Measurements from ENCODE around the gene SCRG1.
A peak's percentile ranks its signal among the peaks of the same experiment; 100 is the strongest.

Gene SCRG1

DNA sequence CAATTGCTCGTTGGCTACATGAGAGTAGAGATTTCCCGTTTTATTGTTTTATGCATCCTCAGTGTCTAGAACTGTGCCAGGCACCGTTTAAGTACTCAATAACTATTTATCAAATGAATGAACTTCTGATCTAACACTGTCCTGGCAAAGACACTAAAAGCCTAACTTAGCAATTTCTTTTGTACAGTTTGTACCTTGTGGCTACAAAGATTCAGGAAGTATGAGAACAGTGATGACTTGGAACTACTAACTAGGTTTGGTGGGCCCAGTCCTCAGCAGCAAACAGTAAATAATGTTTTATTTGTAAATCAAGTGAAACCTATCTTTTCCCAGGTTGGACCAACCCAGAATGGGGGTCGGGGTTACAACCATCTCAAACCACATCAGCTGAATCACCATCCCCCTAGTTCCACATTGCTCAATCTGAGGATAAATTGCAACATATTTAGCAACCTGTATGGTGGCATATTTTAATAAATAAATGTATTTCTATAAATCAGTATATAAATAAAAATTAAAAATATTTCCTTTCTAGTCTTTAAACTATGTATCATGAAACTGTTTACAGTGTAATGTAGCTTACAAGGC is 12.3 kb upstream of the SCRG1 start:
- no peak for DNase-seq (ENCODE audit: low read depth in 2 of 2)

DNA sequence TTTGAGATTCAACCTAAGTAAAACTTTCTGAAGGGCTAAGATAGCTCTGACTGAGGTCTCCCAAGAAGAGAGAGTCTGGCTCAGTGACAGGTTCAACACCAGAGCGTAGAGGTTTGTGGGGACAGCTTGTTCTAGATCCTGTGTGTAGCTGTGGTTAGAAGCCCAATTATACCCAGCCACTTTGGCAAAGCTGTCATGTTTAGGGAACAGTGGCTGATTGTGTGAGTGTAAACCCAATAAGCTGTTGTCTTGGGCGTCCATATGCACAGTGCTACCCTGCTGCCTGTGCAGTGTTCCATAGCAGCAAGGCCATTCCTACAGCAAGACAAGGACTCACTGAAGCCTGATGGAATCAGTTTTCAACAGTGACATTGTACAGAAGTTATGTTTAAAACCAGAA is 11.2 kb upstream of the SCRG1 start:
- DNase-seq (ENCODE audit: low read depth in 2 of 2), result no peak

- DNase-seq (ENCODE audit: low read depth in 2 of 2), result no peak
Measured at GRCh38 chr4:173405840-173406606, 7.1 kb upstream of the SCRG1 start.

- no peak for DNase-seq (ENCODE audit: low read depth in 2 of 2)
Measured at GRCh38 chr4:173404296-173404865, 5.5 kb upstream of the SCRG1 start.

DNA sequence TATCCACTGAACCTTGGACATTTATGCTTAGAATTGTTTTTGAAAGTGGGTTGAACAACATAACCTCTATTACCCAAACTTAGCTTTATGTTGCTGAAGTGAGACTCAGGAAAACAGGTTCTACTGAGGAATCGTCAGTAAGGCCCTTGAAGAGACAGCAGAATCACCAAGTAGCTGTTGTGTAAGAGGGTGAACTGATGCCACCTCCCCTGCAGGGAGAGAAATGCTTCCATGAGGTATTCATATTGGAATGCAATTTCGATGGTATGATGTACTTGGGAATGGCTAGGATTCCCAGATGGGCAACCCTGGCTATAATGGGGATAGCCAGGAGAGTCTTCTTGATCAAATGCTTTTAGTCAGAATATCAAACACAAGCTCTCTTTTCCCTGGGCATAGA is 4.1 kb upstream of the SCRG1 start:
- no peak for DNase-seq (ENCODE audit: low read depth in 2 of 2)

GRCh38 chr4:173401063-173401462 is 2.1 kb upstream of the SCRG1 start:
- no peak for DNase-seq (ENCODE audit: low read depth in 2 of 2)

DNA sequence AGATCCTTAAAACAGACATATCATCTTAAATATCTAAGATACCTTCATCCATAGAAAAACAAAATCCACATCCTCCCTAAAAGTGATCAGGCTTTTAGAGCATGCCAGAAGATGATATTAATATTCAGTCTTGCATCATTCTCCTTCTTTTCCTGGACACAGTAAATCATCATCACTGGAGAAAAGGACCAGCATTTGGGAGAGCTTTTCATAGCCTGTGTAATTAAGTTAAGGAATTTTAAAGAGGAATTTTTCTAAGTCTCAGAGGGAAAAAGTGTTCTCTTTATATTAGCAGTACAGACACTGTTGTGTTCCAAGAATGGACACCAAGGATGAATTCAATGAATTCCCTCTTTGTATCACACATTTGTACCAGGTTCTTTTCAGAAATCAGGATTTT is 696 bp downstream of the SCRG1 start:
- DNase-seq (ENCODE audit: low read depth in 2 of 2), result no peak

GRCh38 chr4:173397604-173398003 is 1.3 kb downstream of the SCRG1 start:
- no peak for DNase-seq (ENCODE audit: low read depth in 2 of 2)

DNA sequence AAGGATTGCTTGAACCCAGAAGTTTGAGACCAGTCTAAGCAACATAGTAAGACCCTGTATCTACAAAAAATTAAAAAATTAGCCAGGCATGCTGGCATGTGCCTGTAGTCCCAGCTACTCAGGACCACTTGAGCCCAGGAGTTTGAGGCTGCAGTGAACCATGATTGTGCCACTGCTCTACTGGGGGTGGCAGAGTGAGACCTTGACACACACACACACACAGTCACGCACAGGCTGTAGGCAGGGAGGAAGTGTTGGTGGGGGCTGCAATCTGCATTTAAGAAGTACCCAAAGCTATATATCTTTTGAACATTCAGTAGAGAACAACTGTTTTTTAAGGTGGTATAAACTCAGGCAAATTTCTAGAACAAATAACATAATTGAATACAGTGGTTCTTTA is 7.2 kb downstream of the SCRG1 start:
- no peak for DNase-seq (ENCODE audit: low read depth in 2 of 2)

DNA sequence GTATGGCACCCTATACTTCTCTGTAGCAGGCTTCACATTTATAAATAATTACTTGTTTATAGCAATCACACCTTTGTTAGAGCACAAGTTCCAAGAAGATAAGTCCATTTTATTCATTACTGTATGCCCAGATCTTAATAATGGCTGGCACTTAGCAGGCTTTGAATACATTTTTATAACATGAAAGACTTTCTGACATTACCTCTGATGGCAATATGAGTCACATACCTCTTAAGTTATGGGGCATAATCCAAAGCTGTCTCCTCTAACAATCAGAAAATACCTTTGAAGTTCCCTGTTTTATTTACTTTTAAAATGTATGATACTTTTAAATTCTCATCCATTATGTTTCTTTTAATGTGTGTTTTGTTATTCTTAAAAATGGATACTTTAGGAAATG is 12.2 kb downstream of the SCRG1 start:
- no peak for DNase-seq (ENCODE audit: low read depth in 2 of 2)

- no peak for DNase-seq (ENCODE audit: low read depth in 2 of 2)
Measured at GRCh38 chr4:173382349-173382748, 16.6 kb downstream of the SCRG1 start.

DNA sequence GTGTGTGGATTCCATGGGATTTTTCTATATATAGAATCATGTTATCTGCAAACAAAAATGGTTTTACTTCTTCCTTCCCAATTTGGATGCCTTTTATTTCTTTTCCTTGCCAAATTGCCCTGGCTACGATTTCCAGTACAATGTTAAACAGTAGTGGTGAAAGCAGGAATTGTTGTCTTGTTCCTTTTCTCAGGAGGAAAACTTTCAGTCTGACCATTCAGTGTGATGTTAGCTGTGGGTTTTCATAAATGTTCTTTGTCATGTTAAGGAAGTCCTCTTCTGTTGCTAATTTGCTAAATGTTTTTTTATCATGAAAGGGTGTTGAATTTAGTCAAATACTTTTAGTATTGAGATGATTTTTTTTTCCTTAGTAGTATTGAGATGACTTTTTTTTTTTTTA is 17.3 kb downstream of the SCRG1 start:
- no peak for DNase-seq (ENCODE audit: low read depth in 2 of 2)

GRCh38 chr4:173380987-173381386 is 17.9 kb downstream of the SCRG1 start:
- no peak for DNase-seq (ENCODE audit: low read depth in 2 of 2)

DNA sequence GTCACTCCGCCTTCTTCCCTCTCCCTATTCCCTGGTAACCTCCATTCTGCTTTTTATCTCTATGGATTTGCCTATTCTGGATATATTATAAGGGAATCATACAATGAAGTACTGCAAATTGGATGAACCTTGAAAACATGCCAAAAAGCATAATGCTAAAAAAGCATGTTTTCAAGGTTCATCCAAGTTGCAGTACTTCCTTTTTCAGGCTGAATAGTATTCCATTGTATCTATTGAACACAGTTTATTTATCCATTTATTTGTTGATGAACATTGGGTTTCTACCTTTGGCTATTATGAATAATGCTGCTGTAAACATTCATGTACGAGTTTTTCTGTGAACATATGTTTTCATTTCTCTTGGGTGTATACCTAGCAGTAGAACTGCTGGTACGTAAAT is 19.0 kb downstream of the SCRG1 start:
- no peak for DNase-seq (ENCODE audit: low read depth in 2 of 2)

DNA sequence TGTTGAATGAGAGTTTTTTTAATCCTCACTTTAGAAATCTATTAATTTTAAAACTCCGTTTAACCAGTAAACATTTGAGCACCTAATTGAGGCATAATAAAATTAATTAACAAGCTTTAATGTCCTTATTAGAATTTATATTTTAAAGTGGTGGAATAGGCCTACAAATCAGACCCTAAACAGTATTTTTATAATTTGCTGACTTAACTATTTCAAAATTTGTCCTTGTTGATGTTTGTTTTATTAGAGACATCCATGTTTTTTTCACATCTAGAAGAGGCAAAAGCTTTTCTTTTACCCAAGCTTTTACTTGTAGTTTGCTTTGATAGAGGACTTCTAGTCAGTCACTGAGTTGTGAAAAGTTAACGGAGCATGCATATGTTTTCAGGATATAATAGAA is 24.3 kb downstream of the SCRG1 start:
- no peak for DNase-seq (ENCODE audit: low read depth in 2 of 2)

DNA sequence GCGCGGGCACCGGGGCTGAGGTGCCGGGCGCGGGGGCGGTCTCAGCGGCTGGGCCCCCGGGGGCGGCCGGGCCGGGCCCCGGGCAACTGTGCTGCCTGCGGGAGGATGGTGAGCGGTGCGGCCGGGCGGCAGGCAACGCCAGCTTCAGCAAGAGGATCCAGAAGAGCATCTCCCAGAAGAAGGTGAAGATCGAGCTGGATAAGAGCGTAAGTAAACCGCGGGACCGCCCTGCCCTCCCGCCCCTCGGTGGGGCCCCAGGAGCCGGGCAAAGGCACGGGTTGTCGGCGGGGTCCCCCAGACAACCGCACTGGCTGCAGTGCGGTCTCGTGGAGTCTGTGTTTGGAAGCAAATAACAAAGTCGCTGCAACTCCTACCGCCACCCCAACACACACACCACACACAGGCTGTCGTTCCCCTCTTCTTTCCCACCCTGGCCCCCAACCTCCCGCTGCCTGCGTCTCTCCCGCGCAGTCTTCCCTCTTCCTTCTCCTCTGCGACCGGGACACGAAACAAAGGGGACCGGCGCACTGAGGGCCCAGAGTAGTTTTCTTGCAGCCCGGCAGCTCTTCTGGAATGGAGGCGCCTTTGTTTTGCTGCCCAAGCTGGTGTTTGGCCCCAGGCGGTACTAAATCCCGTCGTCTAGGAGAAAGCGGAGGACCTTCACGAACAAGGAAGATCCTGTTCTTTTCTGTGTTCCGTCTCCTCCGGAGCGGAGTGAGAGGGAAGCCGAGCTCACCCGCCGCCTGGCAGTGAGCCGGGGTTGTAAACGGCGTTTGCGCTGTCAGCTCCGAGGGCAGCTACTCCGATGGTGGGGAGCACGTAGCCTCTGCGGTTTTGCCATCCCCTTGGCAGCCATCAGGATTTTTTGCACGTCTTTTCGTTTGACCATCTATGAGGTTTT is 27.4 kb downstream of the SCRG1 start:
- DNase-seq (ENCODE audit: low read depth in 2 of 2), result peak; percentile 9 to 26

DNA sequence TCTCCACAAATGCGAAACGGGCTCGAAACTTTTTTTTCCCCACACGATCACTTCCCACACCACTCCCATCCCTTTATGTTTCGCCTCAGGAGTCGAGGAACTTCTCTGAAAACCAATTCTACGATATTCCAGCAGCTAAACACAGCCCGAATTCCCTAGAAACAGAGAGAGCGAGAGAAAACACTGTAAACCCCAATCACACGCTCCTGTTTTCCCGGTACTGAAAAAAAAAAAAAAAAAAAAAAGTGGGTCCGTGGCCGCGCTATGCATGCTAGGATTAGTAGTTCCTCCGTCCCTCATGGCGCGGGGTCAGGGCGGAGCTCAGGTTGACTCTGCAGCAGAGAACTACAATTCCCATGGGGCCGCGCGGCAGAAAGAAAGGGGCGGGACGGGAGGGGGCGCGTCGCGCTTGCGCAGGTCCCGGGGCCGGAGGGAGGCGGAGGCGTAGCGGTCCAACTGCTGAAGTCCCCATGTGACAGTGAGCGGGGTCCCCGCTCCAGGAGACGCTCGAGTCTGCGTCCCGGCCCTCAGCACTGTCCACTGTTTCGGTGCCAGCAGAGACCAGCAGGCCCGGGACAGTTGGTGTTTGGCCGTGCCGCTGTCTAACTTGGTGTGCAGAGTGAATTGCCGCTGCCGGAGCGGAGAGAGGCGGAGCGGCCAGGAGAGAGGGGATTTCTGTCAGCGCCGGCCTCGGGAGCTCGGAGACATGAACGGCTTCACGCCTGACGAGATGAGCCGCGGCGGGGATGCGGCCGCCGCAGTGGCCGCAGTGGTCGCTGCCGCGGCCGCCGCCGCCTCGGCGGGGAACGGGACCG is 28.2 kb downstream of the SCRG1 start, which contains the start of gene SAP30:
Gene SAP30 (plus strand): TSS at position 478 of the 815 bp plus-strand sequence. CDS start 229 bp downstream, at position 707.
- peak; percentile 94 to 95 for DNase-seq (ENCODE audit: low read depth in 2 of 2)

DNA sequence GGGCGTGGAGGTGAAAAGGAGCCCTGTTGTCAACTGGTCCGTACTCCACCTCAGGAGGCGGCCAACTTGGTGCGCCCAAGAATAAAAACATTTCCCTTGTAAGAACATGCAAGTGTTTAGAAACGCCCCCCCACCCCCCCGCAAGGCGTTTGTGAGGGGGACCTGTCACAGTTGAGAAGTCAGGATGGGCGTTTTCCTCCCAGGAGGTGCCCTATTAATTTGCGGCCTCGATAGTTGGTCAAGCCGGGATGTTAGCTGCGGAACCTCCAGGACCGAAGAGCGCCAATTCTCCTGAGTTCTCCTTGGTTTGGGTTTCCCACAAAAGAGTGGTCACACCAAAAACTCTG is 28.8 kb downstream of the SCRG1 start:
- DNase-seq (ENCODE audit: low read depth in 2 of 2), result peak; percentile 30 to 50

DNA sequence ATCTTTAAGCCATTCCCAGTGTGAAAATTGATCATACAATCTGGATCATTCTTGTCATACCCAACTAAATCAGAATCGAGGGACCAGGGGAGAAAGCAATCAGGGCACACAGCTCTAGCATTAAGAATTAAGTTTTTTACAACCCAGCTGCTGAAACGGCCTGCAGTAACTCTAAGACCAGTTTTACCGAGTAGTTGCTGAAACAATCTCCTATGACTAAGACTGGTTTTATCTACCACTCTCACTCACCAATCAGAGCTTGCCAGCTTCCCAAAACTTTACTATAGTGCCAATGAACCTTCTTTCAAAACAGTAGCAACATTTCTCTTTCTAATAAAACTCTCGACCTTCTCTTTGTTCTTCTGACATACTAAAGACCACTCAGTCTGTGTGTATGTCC is 31.0 kb downstream of the SCRG1 start:
- no peak for DNase-seq (ENCODE audit: low read depth in 2 of 2)

DNA sequence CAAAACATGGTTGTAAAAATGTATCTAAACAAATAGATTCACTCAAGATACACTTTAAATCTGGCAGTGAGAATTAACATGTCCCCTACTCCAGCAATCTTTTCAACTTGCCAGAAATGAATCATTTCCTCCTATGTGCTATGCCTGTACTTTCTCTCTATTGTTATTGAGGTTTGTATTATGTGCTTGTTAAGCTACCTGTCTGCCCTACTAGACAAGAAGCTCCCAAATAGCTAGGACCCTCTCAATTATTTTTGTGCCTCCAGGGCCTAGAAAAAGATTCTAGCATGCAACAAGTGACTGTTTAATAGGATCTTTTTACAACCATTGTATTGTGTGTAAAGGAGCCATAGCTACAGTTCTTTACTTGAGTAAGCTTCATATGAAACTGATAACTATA is 31.6 kb downstream of the SCRG1 start:
- DNase-seq (ENCODE audit: low read depth in 2 of 2), result no peak

GRCh38 chr4:173365359-173365996 is 33.4 kb downstream of the SCRG1 start:
- DNase-seq (ENCODE audit: low read depth in 2 of 2), result no peak
